C4-2B (cell line): ENCODE data around the gene TMEM183A.

Source experiments
- H3K27ac ChIP-seq: fragments of 450-650 bp; 2 replicates; pipeline ENCODE4 v1.5.1; 2017
- ZFX ChIP-seq: fragments of 450-650 bp; IDR thresholded peaks from 2 replicates; pipeline ENCODE4 v1.6.1; 2017
- TF ChIP-seq, protein P1 (sequence below): fragments of 450-650 bp; conservative IDR thresholded peaks from 2 replicates; pipeline ENCODE4 v1.5.1; 2017; ENCODE audit warnings: mild to moderate bottlenecking

The TMEM183A gene

GRCh38 chr1:203034422-203035110, 27.4 kb downstream of the TMEM183A start:
- TF ChIP-seq ZFX, result no peak
- TF ChIP-seq, protein P1, sequence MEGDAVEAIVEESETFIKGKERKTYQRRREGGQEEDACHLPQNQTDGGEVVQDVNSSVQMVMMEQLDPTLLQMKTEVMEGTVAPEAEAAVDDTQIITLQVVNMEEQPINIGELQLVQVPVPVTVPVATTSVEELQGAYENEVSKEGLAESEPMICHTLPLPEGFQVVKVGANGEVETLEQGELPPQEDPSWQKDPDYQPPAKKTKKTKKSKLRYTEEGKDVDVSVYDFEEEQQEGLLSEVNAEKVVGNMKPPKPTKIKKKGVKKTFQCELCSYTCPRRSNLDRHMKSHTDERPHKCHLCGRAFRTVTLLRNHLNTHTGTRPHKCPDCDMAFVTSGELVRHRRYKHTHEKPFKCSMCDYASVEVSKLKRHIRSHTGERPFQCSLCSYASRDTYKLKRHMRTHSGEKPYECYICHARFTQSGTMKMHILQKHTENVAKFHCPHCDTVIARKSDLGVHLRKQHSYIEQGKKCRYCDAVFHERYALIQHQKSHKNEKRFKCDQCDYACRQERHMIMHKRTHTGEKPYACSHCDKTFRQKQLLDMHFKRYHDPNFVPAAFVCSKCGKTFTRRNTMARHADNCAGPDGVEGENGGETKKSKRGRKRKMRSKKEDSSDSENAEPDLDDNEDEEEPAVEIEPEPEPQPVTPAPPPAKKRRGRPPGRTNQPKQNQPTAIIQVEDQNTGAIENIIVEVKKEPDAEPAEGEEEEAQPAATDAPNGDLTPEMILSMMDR, result no peak
- H3K27ac ChIP-seq, result no peak overlapping the region

DNA sequence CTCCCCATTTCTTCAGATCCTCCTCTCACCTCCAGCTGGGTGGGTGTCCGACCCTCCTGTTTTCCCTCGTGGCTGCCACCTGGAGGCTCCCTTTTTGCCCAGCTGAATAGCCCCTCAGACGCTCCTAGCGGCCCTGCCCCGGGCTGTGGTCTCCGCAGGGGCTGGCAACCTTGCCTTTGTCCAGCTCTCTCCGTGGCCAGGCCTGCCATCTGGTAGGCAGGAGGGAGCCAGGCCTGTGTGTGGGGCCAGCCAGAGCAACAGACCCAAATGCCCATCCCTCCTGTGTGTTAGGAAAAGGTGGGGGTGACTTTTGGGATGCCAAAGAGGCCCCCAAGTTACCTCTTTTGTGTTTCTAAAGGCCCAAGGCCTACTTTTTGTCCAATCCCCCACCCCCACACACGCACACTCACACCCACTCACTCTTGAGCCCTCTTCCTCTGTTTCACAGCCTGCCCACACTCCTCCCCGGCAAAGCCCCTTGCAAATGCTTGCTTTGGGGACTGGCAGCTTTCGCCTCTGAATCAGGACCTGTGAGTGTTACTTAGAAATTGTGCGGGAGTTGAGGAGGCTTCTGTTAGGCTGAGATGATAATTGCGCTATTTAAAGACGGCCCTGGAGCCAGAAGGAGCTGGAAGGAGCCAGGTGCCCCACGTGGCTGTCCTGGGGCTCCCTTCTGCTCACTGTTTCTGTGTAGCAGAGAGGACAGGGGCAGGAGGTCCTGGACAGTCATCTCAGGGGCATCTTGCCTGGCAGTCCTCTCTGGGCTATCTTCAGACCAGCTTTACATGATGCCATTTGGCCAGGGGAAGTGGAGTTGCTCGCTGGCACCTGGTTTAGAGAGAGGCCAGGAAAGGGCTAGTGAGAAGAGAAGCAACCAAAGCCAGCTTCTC, 28.2 kb downstream of the TMEM183A start:
- H3K27ac ChIP-seq, result no peak overlapping the region

GRCh38 chr1:203036135-203036534, 29.0 kb downstream of the TMEM183A start:
- TF ChIP-seq, protein P1, result no peak
- TF ChIP-seq ZFX, result no peak
- H3K27ac ChIP-seq, result no peak overlapping the region

More for the DNA sequence above, 28.2 kb downstream of the TMEM183A start:
- TF ChIP-seq, protein P1, result no peak
- no peak for TF ChIP-seq ZFX

GRCh38 chr1:203036537-203036936, 29.4 kb downstream of the TMEM183A start:
- TF ChIP-seq, protein P1, result no peak
- no peak overlapping the region for H3K27ac ChIP-seq

DNA sequence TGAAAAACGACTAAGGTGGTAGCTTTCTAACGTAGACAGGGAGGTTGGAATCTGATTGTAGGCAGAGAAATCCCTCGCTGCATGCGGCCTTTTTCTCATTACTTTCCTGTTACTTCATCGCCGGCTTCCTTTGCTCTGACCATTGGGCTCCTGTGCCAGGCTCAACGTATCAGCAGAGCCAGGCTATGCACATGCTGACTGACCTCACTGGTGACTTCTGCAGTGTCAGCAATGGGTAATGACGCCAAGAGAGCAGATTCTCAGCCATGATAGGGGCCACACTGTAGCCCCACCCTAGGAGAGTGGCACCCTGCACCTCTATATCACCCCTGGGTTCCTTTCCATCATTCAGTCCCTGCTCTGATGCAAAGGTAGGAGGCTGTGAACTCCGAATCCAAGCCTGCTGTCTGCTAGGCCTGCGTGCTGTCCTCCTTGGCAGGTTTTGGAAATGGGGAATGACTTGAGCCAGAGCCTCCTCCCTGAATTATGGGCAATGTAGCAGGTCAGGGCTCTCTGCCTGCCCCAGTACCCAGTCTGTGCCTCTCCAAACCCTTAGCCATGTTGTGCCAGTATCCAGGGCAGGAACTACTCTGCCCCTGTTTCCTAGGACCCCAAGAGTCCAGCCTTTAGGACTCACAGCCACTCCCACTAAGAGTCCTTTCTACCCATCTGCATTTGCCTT, 30.5 kb downstream of the TMEM183A start:
- H3K27ac ChIP-seq, result no peak overlapping the region
- TF ChIP-seq, protein P1, result no peak
- no peak for TF ChIP-seq ZFX

- TF ChIP-seq, protein P1, result no peak
- TF ChIP-seq ZFX, result no peak
- H3K27ac ChIP-seq, result no peak overlapping the region
Observed at GRCh38 chr1:203038217-203038741, 31.1 kb downstream of the TMEM183A start.
